SK-N-SH treated with all-trans-retinoic acid at 6 μM for 48 hours (cell line): Measurements from ENCODE around the gene TEX50.

Experiments used
- ARNTL ChIP-seq: fragments of 450-650 bp; formaldehyde crosslinking; IDR thresholded peaks from 2 replicates; pipeline ENCODE4 v1.5.0; 2020; ENCODE audit warnings: low read depth, mild to moderate bottlenecking, moderate library complexity, borderline replicate concordance
- BACH2 ChIP-seq: fragments of 250-450 bp; sonication (Bioruptor Pico); IDR thresholded peaks from 2 replicates; pipeline ENCODE4 v1.9.0; 2021; ENCODE audit warnings: mild to moderate bottlenecking, borderline replicate concordance
- GLIS3 ChIP-seq: fragments of 250-450 bp; sonication (Bioruptor Pico); IDR thresholded peaks from 2 replicates; pipeline ENCODE4 v1.5.0; 2020; ENCODE audit warnings: mild to moderate bottlenecking, moderate library complexity
- ZFP30 ChIP-seq: fragments of 450-650 bp; formaldehyde crosslinking; IDR thresholded peaks from 2 replicates; pipeline ENCODE4 v1.5.0; 2022; ENCODE audit warnings: mild to moderate bottlenecking, moderate library complexity
- ZNF565 ChIP-seq: fragments of 450-650 bp; formaldehyde crosslinking; conservative IDR thresholded peaks from 2 replicates; pipeline ENCODE4 v1.5.0; 2020; ENCODE audit warnings: low read depth, mild to moderate bottlenecking, moderate library complexity
- TF ChIP-seq, protein P1 (sequence below): fragments of 250-450 bp; sonication (Bioruptor Pico); IDR thresholded peaks from 2 replicates; pipeline ENCODE4 v1.8.0; 2020; ENCODE audit warnings: mild to moderate bottlenecking, moderate library complexity, borderline replicate concordance

DNA sequence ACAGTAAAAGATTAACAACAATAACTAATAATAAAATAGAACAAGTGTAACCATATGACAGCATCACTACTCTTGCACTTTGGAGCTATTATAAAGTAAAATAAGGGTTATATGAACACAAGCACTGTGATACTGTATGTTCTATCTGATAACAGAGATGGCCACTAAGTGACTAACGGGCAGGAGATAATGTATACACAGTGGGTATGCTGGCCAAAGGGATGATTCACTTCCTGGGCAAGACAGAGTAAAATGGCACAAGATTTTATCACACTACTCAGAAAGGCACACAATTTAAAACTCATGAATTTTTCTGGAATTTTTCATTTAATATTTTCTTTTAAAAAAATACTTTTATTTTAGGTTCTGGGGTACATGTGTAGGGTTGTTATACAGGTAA lies 44.6 kb upstream of the TEX50 start:
- no peak for TF ChIP-seq ZFP30 (CRISPR knock-in tag)
- no peak for TF ChIP-seq GLIS3 (CRISPR knock-in tag)
- TF ChIP-seq, protein P1, sequence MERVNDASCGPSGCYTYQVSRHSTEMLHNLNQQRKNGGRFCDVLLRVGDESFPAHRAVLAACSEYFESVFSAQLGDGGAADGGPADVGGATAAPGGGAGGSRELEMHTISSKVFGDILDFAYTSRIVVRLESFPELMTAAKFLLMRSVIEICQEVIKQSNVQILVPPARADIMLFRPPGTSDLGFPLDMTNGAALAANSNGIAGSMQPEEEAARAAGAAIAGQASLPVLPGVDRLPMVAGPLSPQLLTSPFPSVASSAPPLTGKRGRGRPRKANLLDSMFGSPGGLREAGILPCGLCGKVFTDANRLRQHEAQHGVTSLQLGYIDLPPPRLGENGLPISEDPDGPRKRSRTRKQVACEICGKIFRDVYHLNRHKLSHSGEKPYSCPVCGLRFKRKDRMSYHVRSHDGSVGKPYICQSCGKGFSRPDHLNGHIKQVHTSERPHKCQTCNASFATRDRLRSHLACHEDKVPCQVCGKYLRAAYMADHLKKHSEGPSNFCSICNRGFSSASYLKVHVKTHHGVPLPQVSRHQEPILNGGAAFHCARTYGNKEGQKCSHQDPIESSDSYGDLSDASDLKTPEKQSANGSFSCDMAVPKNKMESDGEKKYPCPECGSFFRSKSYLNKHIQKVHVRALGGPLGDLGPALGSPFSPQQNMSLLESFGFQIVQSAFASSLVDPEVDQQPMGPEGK (CRISPR knock-in tag): no peak
- TF ChIP-seq ARNTL (CRISPR knock-in tag): no peak
- TF ChIP-seq BACH2: no peak
- no peak for TF ChIP-seq ZNF565 (CRISPR knock-in tag)
